Urinary bladder (tissue), 4 donors: ENCODE measurements around the gene IDH2. TPM values are rescaled to one million over a fixed set of nuclear protein-coding genes. Genes with fewer than 3 reads are reported as not detected.
A peak's percentile ranks its signal among the peaks of the same experiment; 100 is the strongest.

Experiments
- DNase-seq: peaks from one replicate; pipeline ENCODE4 v3.0.0-alpha.2; 2015; ENCODE audit errors: extremely low spot score
- H3K27ac ChIP-seq: one replicate; pipeline ENCODE4 v1.5.1; 2013; ENCODE audit warnings: low read depth, mild to moderate bottlenecking, moderate library complexity
- H3K36me3 ChIP-seq: one replicate; pipeline ENCODE4 v1.6.1; 2013; ENCODE audit warnings: mild to moderate bottlenecking, moderate library complexity; ENCODE audit not compliant: insufficient read depth
- H3K4me1 ChIP-seq: one replicate; pipeline ENCODE4 v1.6.1; 2013; ENCODE audit warnings: mild to moderate bottlenecking, moderate library complexity; ENCODE audit not compliant: insufficient read depth
- H3K4me3 ChIP-seq: one replicate; pipeline ENCODE4 v1.5.1; 2013; ENCODE audit warnings: low read depth, low read length
- WGBS: extraction: QIAGEN DNeasy Blood & Tissue Kit; methylation state at CpG from one replicate; pipeline ENCODE4 v1.1.7; 2013; 5-methylcytosine and 5-hydroxymethylcytosine counted together
- polyA plus RNA-seq: library from polyadenylated mRNA; stranded (reverse); fragments of 200-250 nt; gene quantifications from one replicate; pipeline ENCODE4 v1.2.3, GENCODE V29; 2013
- small RNA-seq: library from RNA; depleted of rRNA; stranded (forward); fragments of <200 nt; gene quantifications from one replicate; pipeline ENCODE3, GENCODE V24; 2014
- total RNA-seq: library from RNA; depleted of rRNA; stranded (reverse); fragments of >200 nt; gene quantifications from one replicate; pipeline ENCODE4 v1.2.3, GENCODE V29; 2014
- donor health status: healthy with polysubstance abuse.
- donor health status: healthy.

Gene IDH2
- total and polyA plus RNA-seq, 2 donors = 85.0 to 105 TPM

DNA sequence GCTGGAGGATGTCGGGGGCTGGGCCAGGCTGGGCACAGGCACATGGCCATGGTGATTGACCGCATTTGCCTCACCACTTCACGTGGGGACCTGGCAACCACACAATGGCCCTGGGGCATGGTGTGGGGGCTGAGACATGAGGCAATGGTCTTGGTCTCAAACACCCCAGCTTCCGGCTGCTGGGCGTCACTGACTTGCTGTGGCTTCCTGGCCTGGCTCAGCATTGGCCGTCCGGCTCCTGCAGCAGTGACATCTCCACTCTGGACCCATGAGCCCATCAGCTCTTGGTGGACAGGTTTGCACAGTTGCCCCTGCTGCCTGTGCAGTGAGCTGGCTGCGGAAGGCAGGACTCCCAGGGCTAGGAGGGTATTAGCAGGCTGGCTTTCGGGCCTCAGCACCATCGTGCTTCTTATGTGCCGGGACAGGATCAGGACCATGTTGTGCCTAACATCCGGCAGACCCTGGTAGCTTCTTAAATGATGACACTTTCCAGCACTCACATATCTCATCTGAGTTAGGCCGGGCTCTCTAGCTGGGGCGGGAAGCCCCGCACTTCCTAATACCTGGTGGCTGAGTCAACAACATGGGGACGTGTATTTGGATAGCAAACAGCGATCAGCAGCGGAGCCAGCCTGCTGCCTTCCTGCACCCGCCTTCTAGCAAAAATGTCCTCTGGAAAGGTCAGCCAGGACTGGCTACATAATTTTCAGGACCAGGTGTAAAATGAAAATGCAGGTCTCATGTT is 67.0 kb downstream of the IDH2 start:
- H3K4me3 ChIP-seq = no peak overlapping the region
- WGBS = 71% methylated on average over 19 of the region's 19 CpGs
- no peaks in the 10 kb centered on the region for H3K4me1 ChIP-seq
- DNase-seq = no peak
- H3K36me3 ChIP-seq = no peaks in the 10 kb centered on the region
- H3K27ac ChIP-seq = peak overlapping the region; percentile 1

DNA sequence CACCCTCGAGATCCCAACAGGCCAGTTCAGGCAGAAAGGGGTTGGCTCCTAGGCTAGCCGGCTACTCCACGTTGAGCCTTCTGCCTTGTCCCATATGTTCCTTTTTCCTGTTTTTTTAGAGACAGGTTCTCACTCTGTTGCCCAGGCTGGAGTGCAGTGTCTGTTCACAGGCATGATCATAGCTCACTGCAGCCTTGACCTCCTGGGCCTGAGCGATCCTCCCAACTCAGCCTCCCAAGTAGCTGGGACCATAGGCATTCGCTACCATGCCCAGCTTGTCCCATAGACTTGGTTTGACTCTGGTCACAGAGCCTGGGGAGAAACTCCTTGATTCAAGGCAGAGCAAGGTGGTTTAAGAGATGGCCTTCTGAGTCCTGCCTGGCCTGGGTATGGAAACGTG is 68.8 kb downstream of the IDH2 start:
- Histone ChIP-seq H3K36me3 (no peaks in the 10 kb centered on the region), H3K4me3 (no peak overlapping the region), H3K27ac (no peak overlapping the region), H3K4me1 (no peaks in the 10 kb centered on the region)
- 81% methylated on average over 6 of the region's 6 CpGs for WGBS
- DNase-seq = no peak

Small RNA genes within 50 kb of the gene (small RNA-seq; reads per million reads assigned to genes)
- not detected for gene RF00066

Other genes with a start within 250 kb of the IDH2 start
- 60.9 TPM for gene AP3S2, start 208.5 kb downstream of the IDH2 start, total RNA-seq
- 22.5 TPM for gene AP3S2, start 208.5 kb downstream of the IDH2 start, polyA plus RNA-seq
- 18.9 TPM for gene ARPIN, start 189.5 kb downstream of the IDH2 start, total RNA-seq
- 17.5 TPM for gene ARPIN, start 189.5 kb downstream of the IDH2 start, polyA plus RNA-seq
- gene ZNF710, start 101.1 kb downstream of the IDH2 start, total RNA-seq = 9.7 TPM
- 9.6 TPM for gene ZNF710, start 101.1 kb downstream of the IDH2 start, polyA plus RNA-seq
- gene SEMA4B, start 98.9 kb upstream of the IDH2 start, total RNA-seq = 39.3 TPM
- gene SEMA4B, start 98.9 kb upstream of the IDH2 start, polyA plus RNA-seq = 60.8 TPM
- 17.9 TPM for gene CIB1, start 131.5 kb upstream of the IDH2 start, total RNA-seq
- 84.7 TPM for gene CIB1, start 131.5 kb upstream of the IDH2 start, polyA plus RNA-seq
- 6.6 TPM for gene GDPGP1, start 131.7 kb upstream of the IDH2 start, total RNA-seq
- gene GDPGP1, start 131.7 kb upstream of the IDH2 start, polyA plus RNA-seq = 3.6 TPM
- not detected for gene TTLL13, start 147.1 kb upstream of the IDH2 start, total RNA-seq
- 0.05 TPM for gene TTLL13, start 147.1 kb upstream of the IDH2 start, polyA plus RNA-seq
- 72.2 TPM for gene NGRN, start 163.2 kb upstream of the IDH2 start, total RNA-seq
- gene NGRN, start 163.2 kb upstream of the IDH2 start, polyA plus RNA-seq = 104 TPM
- 3.3 TPM for gene ZNF774, start 249.8 kb upstream of the IDH2 start, total RNA-seq
- 1.1 TPM for gene ZNF774, start 249.8 kb upstream of the IDH2 start, polyA plus RNA-seq